ENCODE data around the gene FCER2. TPM values are rescaled to one million over a fixed set of nuclear protein-coding genes. Genes with fewer than 3 reads are reported as not detected.

The FCER2 gene
- total and polyA plus RNA-seq, 2 donors from 2014 or later = 1.0 TPM; not detected in 1

- Histone ChIP-seq H3K4me1 (ENCODE audit: control insufficient read depth in 2 of 3, insufficient read depth in 2 of 3, low read depth in 1 of 3, low read length in 3 of 3) (no peaks in the 10 kb centered on the region), H3K27me3 (ENCODE audit: control insufficient read depth, insufficient read depth, low read length) (no peaks in the 10 kb centered on the region), H3K9me3 (ENCODE audit: control insufficient read depth in 2 of 3, insufficient read depth in 1 of 3, low read length in 3 of 3) (no peaks in the 10 kb centered on the region), H3K27ac (ENCODE audit: low read depth in 2 of 2, low read length in 2 of 2) (no peak overlapping the region), H3K4me3 (ENCODE audit: low read length in 3 of 3) (no peak overlapping the region), H3K9ac (ENCODE audit: low read length in 3 of 3) (no peak overlapping the region), H3K36me3 (ENCODE audit: control insufficient read depth in 2 of 3, insufficient read depth in 3 of 3, low read length in 3 of 3) (no peaks in the 10 kb centered on the region)
- TF ChIP-seq, protein P1, sequence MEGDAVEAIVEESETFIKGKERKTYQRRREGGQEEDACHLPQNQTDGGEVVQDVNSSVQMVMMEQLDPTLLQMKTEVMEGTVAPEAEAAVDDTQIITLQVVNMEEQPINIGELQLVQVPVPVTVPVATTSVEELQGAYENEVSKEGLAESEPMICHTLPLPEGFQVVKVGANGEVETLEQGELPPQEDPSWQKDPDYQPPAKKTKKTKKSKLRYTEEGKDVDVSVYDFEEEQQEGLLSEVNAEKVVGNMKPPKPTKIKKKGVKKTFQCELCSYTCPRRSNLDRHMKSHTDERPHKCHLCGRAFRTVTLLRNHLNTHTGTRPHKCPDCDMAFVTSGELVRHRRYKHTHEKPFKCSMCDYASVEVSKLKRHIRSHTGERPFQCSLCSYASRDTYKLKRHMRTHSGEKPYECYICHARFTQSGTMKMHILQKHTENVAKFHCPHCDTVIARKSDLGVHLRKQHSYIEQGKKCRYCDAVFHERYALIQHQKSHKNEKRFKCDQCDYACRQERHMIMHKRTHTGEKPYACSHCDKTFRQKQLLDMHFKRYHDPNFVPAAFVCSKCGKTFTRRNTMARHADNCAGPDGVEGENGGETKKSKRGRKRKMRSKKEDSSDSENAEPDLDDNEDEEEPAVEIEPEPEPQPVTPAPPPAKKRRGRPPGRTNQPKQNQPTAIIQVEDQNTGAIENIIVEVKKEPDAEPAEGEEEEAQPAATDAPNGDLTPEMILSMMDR (IDR thresholded peaks at IDR 0.05; ENCODE audit: borderline replicate concordance, extremely low read depth, insufficient read depth) = no peak
- DNase-seq = no peak
- intact Hi-C loops (cut with DNase I) = no loop called here
- no peak for FAIRE-seq
Measured at GRCh38 chr19:7710616-7711015, 8.7 kb upstream of the FCER2 start.

- DNase-seq (no peak), FAIRE-seq (no peak)
- H3K4me3 ChIP-seq (ENCODE audit: low read length in 3 of 3) = no peak overlapping the region
- no peaks in the 10 kb centered on the region for H3K4me1 ChIP-seq (ENCODE audit: control insufficient read depth in 2 of 3, insufficient read depth in 2 of 3, low read depth in 1 of 3, low read length in 3 of 3)
- H3K36me3 ChIP-seq (ENCODE audit: control insufficient read depth in 2 of 3, insufficient read depth in 3 of 3, low read length in 3 of 3) = no peaks in the 10 kb centered on the region
- H3K9ac ChIP-seq (ENCODE audit: low read length in 3 of 3) = no peak overlapping the region
- intact Hi-C loops (cut with DNase I) = no loop called here
- H3K9me3 ChIP-seq (ENCODE audit: control insufficient read depth in 2 of 3, insufficient read depth in 1 of 3, low read length in 3 of 3) = no peaks in the 10 kb centered on the region
- no peaks in the 10 kb centered on the region for H3K27me3 ChIP-seq (ENCODE audit: control insufficient read depth, insufficient read depth, low read length)
- TF ChIP-seq, protein P1 (IDR thresholded peaks at IDR 0.05; ENCODE audit: borderline replicate concordance, extremely low read depth, insufficient read depth) = no peak
- H3K27ac ChIP-seq (ENCODE audit: low read depth in 2 of 2, low read length in 2 of 2) = no peak overlapping the region
Measured at GRCh38 chr19:7709932-7710460, 8.1 kb upstream of the FCER2 start.

- Histone ChIP-seq H3K4me3 (ENCODE audit: low read length in 3 of 3) (no peak overlapping the region), H3K9me3 (ENCODE audit: control insufficient read depth in 2 of 3, insufficient read depth in 1 of 3, low read length in 3 of 3) (no peaks in the 10 kb centered on the region), H3K9ac (ENCODE audit: low read length in 3 of 3) (no peak overlapping the region), H3K27ac (ENCODE audit: low read depth in 2 of 2, low read length in 2 of 2) (no peak overlapping the region), H3K4me1 (ENCODE audit: control insufficient read depth in 2 of 3, insufficient read depth in 2 of 3, low read depth in 1 of 3, low read length in 3 of 3) (no peaks in the 10 kb centered on the region), H3K36me3 (ENCODE audit: control insufficient read depth in 2 of 3, insufficient read depth in 3 of 3, low read length in 3 of 3) (no peaks in the 10 kb centered on the region), H3K27me3 (ENCODE audit: control insufficient read depth, insufficient read depth, low read length) (no peaks in the 10 kb centered on the region)
- TF ChIP-seq, protein P1 (IDR thresholded peaks at IDR 0.05; ENCODE audit: borderline replicate concordance, extremely low read depth, insufficient read depth) = no peak
- FAIRE-seq (no peak), DNase-seq (no peak)
- intact Hi-C loops (cut with DNase I) = no loop called here
Measured at GRCh38 chr19:7706955-7707456, 5.1 kb upstream of the FCER2 start.
